Endothelial cell of umbilical vein (primary cell): ENCODE measurements around the gene CHMP3.

Experiments
- EZH2 ChIP-seq: IDR thresholded peaks from 2 replicates; pipeline ENCODE4 v1.6.1; 2012; ENCODE audit warnings: borderline replicate concordance, low read depth, mild to moderate bottlenecking, moderate library complexity, low read length, inconsistent platforms; ENCODE audit not compliant: severe bottlenecking
- GATA2 ChIP-seq: IDR thresholded peaks from 2 replicates; pipeline ENCODE4 v1.7.0; 2011; ENCODE audit warnings: low read depth, mild to moderate bottlenecking, moderate library complexity, mixed read lengths, low read length; ENCODE audit not compliant: insufficient read length, insufficient read depth
- POLR2A ChIP-seq: IDR thresholded peaks from 2 replicates; pipeline ENCODE4 v1.6.1; 2012; ENCODE audit warnings: low read depth, mild to moderate bottlenecking, control low read depth, low read length
- POLR2AphosphoS5 ChIP-seq: IDR thresholded peaks from 2 replicates; pipeline ENCODE4 v1.6.1; 2012; ENCODE audit warnings: low read depth, mild to moderate bottlenecking, control low read depth, low read length, moderate library complexity; ENCODE audit not compliant: insufficient read depth
- TF ChIP-seq, protein P1 (sequence below), 2 donors: IDR thresholded peaks; 1 replicate in 1 of 2; 2 replicates in 1 of 2; pipeline ENCODE4 v1.5.1; 2011; ENCODE audit warnings: low read length in 2 of 2, mild to moderate bottlenecking in 2 of 2, moderate library complexity in 2 of 2, control low read depth in 1 of 2, inconsistent platforms in 1 of 2, low read depth in 1 of 2; ENCODE audit not compliant: insufficient read depth in 1 of 2; ENCODE audit errors: extremely low read depth in 1 of 2

DNA sequence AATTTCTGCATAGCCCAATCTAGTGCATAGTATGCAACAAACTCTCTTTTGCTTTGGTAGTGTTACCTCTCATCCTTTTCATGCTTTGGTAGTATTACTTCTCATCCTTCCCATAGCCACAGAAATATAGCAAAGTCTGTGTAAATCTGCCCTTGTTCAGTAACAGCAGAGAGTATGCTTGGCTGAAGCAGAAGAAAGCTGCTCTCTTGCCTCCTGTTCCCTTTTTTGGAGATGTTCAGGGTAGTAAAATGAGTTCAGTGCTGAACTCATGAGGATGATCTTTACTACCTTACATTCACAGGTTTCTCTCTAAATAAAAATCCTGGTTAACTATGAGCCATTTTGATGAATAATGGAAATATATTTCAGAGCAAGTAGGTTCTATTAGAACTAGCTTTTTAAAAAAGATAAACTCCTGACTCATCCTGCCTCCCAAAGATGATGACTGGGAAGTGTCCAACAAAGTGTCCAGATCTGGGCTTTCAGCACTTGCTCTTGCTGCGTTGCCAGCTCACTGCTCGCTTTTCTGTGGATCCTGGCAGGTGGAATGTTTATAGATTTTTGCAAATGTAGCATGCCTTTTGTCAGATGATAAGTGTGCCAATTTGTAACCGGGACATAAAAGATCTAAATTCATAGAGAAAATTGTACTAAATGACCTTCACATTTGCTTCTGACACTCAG, 29.4 kb upstream of the CHMP3 start:
- no peak for TF ChIP-seq POLR2A
- TF ChIP-seq, protein P1, sequence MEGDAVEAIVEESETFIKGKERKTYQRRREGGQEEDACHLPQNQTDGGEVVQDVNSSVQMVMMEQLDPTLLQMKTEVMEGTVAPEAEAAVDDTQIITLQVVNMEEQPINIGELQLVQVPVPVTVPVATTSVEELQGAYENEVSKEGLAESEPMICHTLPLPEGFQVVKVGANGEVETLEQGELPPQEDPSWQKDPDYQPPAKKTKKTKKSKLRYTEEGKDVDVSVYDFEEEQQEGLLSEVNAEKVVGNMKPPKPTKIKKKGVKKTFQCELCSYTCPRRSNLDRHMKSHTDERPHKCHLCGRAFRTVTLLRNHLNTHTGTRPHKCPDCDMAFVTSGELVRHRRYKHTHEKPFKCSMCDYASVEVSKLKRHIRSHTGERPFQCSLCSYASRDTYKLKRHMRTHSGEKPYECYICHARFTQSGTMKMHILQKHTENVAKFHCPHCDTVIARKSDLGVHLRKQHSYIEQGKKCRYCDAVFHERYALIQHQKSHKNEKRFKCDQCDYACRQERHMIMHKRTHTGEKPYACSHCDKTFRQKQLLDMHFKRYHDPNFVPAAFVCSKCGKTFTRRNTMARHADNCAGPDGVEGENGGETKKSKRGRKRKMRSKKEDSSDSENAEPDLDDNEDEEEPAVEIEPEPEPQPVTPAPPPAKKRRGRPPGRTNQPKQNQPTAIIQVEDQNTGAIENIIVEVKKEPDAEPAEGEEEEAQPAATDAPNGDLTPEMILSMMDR (IDR thresholded peaks at IDR 0.05; ENCODE audit: extremely low read depth in 1 of 2, insufficient read depth in 1 of 2, low read depth in 1 of 2, low read length in 2 of 2), result no peak
- TF ChIP-seq POLR2AphosphoS5, result no peak
- no peak for TF ChIP-seq GATA2
- no peak for TF ChIP-seq EZH2
